IPS-NIHi7 (cell line): ENCODE data around the gene PCGF6.
"Not testable (repeated sequence)": the region's sequence is repeated elsewhere in the genome, so short reads cannot be mapped to it uniquely, and the experiment has no call there.

Source experiments
- DNase-seq: peaks from one replicate; pipeline ENCODE4 v3.0.0; 2012; ENCODE audit warnings: mixed read lengths; ENCODE audit errors: extremely low spot score

The PCGF6 gene

DNA sequence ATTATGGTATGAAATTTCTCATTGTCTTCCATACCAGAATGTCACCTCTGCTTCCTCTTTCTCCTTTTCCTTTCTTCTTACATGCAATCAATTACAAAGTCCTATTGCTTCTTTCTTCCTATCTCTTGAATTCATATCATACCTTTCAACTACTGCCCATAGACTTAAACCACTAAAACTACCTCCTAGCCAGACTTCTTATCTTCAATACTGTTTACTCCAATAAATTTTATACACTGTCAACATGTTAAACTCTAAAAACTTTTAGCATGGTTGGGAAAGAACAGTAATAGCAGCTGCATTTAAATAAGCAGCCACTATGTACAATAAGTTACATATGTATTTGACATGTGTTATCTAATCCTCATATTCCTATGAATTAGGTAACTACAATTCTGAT is 34.9 kb downstream of the PCGF6 start:
- no peak for DNase-seq

DNA sequence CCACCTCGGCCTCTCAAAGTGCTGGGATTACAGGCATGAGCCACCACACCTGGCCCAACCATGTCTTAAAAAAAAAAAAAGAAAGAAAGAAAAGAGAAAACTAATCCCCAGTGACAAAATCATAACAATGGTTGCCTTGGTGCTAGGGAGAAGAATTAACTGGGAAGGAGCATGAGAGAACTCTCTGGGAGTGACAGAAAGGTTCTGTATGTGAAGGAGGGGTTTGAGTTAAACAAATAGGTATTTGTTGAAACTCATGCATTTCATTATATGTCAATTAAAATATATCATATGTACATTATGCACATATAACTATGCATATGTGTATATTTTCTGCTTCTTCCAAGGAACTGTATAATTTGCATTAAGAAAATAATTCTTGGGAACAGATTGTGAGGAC is 40.7 kb downstream of the PCGF6 start:
- no peak for DNase-seq

DNA sequence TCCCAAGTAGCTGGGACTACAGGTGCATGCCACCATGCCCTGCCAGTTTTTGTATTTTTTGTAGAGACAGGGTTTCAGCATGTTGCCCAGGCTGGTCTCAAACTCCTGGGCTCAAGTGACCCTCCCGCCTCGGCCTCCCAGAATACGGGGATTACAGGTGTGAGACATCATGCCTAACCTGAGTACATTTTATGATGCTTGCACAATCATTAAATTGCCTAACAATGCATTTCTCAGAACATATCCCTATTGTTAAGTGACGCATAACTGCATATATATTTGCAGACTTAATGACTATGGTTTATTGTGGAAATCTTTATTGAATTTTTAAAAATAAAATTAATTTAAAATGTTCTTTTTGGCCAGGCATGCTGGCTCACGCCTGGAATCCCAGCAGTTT is 43.3 kb downstream of the PCGF6 start:
- DNase-seq = no peak

DNA sequence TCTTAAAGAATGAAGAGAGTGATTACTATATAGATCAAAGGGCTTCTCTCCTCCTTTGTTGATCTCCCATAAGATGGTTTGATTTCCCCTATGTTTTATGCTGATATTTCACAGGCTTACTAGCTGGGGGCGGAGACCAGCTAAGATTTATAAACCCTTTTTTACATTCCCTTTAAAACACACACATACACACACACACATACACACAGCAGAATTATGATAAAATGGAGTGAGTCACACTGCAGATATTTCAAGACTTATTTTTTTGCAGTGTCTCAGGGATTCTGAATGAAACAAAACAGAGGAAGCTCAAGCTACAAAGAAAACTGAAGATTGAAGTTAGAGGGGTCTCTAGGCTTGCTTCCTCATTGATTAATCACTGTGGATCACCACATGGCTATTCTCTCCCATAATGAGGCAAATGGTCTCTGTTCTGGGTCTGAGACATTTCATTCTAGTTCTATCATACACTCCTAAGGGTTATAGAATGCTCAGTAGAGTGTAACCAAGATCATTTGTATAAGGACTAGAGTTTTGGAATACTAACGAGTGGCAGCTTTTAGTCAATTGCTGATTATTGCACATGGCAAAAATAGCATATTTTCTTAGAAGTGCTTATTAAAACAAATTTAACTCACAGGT is 55.4 kb downstream of the PCGF6 start:
- DNase-seq = no peak

DNA sequence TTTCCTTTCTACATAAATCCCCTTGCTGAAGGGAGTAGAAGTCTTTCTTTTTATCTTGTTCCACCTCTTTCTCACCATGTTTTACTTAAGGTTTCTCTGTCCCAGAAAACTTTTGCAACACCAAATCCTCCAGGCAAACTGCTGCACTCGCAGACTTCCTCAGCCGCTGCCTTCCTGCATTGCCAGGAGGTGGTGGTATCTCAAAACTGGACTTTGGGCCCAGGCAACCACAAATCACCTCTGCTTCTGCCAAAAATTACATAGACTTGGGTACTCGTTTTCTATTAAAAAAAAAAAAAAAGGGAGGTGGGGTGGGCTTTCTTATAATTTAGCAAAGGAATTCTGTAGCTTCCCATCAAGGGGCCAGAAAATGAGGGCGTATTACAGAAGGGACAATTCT is 59.4 kb downstream of the PCGF6 start:
- DNase-seq = no peak

DNA sequence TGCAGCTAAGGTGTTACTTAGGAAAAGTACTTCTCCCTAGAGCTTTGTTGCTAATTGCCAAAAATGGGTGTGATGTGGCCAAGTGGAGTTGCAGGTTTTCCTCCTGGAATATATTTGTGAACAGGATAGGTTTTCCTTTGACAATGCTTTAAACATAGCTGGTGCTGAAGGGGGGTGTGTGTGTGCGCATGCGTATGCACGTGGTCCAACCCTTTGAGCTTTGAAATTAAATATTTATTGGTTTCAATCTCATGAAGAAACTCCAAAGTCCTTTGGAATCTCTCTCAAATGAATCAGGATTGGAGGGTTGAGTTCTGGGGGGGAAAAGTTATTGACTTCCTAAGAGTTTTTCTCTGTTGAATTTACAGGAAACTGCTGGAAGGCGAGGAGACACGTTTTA is 62.9 kb downstream of the PCGF6 start:
- no peak for DNase-seq

DNA sequence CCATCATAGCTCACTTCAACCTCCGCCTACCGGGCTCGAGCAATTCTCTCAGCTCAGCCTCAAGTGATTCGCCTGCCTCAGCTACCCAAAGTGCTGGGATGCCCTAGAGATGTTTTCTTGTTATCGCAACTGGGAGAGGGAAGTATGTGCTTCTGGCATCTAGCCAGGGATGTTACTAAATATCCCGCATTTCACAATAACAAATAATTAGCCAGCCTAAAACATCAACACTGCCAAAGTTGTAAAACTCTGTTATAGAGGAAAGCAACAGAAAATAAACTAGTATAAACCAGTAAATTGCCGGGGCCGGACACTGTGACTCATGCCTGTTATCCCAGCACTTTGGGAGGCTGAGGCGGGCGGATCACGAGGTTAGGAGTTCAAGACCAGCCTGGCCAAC is 66.8 kb downstream of the PCGF6 start:
- no peak for DNase-seq

DNA sequence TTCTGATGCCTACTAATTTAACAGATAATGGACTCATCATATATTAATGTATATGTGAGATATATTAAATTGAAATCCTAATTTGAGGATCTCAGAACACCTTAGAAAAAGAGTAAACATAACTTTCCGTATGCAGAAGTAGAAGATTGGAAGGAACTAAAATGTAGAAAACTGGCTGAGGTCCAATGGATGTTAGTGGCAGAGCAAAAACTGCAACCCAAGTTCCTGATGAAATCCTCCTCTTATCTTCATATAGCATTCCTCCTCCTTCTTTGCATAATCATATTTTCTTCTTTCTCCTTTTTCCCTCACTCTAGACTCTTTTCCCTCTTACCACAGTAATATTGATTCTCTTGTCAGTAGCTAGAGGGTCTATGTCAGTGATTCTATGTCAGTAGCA is 68.0 kb downstream of the PCGF6 start:
- no peak for DNase-seq

DNA sequence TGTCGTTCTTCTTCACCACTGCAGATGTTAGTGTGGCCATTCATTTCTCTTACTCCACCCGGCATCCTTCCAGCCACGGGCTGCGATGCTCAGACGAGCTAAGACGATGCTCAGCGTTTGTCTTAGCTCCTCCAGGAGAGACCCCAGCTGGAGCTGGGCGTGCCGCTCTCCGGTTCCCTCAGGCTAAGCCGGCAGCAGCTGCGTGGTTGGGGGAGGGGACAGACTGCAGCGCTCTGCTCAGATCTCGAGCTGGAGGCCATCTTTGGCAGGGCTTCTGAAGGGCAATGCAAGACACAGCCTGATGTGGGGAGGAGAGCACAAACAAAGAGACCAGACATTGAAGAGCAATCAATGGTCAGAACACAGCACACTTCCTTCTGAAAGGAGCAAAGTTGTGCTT is 69.2 kb downstream of the PCGF6 start:
- DNase-seq = peak; percentile 91

DNA sequence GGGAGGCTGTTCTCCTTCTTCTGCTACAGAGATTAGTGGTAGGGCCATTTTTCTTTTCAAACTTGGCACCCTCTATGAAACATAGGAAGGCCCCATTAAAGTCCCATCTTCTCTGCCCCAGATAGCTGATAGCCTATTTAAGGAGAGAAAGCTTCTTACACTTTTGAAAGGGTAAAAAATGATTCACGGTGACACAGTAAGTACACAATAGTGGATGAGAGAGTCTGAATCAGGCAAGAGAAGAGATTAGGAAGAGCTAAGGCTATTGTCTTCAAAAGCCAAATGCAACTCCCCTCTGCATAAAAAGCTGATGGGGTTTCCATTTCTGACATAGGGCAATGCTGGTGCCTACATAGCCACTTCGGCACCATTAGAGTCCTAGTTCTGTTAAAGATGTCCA is 70.4 kb downstream of the PCGF6 start:
- no peak for DNase-seq

DNA sequence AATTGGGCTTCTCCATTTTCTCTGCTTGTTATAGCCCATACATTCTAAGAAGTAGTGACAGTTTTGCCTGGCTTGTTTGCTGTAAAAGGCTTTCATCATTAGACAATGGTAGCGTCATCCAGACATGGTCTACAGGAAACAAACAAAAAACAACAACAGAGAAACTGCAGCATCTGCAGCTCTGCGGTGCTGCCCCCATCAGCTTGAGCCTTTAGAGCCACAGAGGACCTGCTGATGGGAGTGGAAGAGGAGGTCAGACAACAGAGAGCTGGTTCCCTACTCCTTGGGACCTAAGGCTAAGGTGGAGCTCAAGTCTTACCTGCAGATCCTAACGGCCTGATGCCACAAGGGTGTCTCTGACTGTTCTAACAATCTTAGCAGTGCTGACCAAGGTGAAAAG is 70.9 kb downstream of the PCGF6 start:
- no peak for DNase-seq

DNA sequence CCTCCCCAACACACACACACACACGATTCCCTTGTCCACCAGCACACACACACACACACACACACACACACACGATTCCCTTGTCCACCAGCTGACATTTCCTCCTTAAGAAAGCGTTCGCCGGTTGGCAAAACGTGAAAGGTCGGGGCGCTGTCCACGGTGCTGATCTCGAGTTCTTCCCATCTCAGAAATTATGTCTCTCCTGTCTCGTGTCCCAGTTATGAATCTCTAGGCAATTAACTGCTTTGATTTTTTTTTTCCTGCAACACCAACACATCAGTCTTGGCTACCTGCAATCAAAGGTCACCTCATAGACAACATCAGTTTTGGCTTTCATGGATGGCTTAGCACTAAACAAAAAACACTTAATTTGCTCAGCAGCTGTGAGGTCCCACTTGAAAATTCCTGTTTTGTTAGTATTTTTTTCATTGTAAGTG is 72.1 kb downstream of the PCGF6 start:
- DNase-seq = peak; percentile 55

DNA sequence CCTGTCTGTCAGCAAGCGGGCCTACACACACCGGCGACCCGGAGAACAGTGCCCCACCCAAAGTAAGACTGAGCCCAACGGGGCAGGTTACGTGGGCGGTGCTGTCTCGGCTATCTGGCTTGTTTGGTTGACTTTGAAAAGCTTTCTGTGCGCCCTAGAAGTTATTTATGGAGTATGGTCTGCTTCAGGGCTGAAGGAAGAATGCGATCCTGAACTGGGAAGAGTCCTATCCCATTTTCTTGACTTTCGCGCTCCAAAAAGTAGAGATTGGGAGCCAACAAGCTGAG is 72.5 kb downstream of the PCGF6 start:
- DNase-seq = no peak

DNA sequence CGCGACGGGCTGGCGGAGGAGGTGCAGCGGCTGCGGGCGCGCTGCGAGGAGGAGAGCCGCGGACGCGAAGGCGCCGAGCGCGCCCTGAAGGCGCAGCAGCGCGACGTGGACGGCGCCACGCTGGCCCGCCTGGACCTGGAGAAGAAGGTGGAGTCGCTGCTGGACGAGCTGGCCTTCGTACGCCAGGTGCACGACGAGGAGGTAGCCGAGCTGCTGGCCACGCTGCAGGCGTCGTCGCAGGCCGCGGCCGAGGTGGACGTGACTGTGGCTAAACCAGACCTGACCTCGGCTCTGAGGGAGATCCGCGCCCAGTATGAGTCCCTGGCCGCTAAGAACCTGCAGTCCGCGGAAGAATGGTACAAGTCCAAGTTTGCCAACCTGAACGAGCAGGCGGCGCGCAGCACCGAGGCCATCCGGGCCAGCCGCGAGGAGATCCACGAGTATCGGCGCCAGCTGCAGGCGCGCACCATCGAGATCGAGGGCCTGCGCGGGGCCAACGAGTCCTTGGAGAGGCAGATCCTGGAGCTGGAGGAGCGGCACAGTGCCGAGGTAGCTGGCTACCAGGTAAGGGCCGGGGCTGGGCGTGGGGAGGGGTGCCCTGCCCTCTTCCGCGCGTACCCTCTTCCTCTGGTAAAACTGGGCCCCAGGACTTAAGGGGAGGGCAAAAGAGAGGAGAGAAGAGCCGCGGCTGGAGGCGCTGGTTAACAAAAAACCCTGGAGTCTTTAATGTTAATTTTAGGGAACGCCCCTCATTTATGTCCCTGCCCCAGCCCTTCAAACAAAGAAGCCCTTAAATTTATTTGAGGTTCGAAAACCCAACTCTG is 73.0 kb downstream of the PCGF6 start:
- DNase-seq = peak; percentile 19

DNA sequence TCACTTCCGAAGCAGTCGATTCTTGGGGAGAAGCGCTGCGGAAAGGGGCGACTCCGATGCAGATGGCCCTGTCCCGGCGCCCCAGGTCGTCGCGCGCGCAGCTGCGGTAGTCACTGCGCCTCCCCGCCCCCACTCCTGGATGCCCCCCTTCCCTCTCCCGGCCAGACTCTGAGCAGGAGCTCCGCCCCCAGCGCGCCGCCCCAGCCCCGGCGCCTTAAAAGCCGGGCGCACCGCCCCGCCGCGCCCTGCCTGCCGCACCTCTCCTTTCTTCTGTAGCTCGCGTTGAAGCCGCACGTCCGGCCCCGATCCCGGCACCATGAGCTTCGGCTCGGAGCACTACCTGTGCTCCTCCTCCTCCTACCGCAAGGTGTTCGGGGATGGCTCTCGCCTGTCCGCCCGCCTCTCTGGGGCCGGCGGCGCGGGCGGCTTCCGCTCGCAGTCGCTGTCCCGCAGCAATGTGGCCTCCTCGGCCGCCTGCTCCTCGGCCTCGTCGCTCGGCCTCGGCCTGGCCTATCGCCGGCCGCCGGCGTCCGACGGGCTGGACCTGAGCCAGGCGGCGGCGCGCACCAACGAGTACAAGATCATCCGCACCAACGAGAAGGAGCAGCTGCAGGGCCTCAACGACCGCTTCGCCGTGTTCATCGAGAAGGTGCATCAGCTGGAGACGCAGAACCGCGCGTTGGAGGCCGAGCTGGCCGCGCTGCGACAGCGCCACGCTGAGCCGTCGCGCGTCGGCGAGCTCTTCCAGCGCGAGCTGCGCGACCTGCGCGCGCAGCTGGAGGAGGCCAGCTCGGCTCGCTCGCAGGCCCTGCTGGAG is 73.8 kb downstream of the PCGF6 start, which contains the start of gene INA:
Gene INA (plus strand): TSS at position 243 of the 817 bp plus-strand sequence. CDS start 74 bp downstream, at position 317.
- DNase-seq = peak; percentile 75

DNA sequence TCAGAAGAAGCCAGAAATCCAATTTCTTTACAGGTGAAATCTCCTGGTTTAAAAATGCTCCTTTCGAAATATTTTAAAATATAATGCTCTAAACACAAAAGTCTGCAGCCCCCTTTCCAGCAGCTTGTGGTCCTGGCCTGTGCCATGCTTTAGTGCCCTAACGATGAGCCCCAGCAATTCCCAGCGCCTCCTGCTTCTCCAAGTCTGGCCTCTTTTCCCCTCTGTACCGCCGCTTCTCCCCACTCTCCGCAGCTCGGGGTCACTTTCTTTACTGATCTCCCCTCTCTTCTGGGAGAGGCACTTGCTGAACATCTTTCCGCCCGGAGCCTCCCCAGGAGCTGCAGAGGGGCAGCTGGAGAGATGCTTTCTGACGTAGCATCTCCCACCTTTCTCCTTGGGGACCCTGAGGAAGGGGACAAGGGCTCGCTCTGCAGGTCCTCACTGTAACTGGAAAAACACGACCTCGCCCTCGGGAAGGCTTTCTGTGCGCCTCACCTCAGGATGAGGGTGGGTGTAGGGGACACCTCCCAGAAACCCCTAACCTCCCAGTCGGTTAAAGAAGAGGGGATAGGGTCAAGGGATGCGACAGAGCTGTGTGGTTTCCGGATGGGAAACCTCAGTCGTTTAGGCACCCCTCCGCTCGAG is 74.6 kb downstream of the PCGF6 start:
- DNase-seq = no peak

DNA sequence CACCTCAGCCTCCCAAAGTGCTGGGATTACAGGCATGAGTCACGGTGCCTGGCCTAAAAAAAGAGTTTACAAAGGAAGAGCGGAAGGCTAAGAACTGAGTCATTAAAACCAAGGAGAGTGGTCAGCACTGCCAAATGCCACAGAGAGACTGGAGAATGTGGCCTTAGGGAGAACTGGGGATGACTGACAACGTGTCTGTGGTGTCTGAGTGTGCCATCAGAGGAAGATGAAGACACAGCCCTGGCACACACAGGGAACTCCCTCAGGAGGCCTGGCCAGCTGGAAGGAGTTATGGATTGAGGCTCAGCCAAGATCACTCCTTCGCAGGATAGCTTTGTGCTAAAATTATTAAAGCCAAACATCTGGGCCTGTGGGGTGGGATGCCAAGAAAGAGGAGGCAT is 77.9 kb downstream of the PCGF6 start:
- peak; percentile 35 for DNase-seq

DNA sequence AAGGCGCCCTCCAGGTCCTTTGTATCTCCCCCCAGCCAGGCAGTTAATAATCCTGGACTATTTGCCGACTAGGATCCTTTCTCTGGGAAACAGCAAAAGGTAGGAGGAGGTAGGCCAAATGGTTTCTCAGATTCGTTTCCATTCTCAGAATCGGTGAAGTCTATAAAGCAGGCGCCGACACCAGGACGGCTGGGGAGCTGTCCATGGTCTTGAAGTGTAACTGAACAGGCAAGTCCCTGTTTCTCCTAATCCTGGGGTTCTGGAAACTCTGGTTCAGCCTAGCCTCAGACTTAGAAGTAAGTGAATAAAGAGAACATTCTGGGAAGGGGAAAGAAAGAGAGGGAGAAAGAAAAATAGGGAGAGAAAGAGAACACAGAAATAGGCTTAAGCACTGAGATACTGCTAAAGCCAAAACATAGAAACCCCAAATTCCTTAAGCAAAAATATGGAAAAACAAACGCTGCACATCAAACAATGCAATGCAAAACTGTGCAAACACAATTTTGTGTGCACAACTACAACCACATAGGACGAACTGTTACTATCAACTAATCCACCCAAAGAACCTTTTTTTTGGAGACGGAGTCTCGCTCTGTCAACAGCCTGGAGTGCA is 85.1 kb downstream of the PCGF6 start:
- peak; percentile 79 for DNase-seq

DNA sequence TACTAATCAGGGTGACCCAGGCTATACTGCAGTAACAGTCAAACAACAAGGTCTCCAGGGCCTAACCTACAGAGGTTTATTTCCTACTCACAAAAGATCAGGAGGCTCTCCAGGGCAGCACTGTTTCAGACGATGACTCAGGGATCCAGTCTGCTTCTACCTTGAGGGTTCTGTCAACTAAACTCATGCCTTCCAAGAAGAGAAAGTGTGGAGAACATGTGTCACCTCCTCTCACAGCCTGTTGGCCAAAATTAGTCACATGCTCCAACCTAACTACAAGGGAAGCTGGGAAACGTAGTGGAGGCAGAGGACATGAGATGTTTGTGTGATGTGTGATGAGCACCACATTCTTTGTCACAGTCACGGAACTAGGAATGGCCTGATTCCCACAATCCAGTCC is 88.7 kb downstream of the PCGF6 start:
- DNase-seq = no peak

DNA sequence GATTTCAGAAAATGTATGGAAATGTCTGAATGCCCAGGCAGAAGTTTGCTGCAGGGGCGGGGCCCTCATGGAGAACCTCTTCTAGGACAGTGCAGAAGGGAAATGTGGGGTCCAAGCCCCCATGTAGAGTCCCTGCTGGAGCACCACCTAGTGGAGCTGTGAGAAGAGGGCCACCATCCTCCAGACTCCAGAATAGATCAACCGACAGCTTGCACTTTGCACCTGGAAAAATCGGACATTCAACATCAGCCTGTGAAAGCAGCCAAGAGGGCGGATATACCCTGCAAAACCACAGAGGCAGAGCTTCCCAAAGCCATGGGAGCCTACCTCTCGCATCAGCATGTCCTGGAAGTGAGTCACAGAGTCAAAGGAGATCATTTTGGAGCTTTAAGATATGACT is 91.0 kb downstream of the PCGF6 start:
- DNase-seq = no peak

DNA sequence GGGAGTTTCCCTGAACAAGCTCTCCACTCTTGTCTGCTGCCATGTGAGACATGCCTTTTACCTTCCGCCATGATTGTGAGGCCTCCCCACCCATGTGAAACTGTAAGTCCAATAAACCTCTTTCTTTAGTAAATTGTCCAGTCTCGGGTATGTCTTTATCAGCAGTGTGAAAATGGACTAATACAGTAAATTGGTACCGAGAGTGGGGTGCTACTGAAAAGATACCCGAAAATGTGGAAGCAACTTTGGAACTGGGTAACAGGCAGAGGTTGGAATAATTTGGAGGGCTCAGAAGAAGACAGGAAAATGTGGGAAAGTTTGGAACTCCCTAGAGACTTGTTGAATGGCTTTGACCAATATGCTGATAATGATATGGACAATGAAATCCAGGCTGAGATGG is 92.0 kb downstream of the PCGF6 start:
- DNase-seq = not testable (repeated sequence)

DNA sequence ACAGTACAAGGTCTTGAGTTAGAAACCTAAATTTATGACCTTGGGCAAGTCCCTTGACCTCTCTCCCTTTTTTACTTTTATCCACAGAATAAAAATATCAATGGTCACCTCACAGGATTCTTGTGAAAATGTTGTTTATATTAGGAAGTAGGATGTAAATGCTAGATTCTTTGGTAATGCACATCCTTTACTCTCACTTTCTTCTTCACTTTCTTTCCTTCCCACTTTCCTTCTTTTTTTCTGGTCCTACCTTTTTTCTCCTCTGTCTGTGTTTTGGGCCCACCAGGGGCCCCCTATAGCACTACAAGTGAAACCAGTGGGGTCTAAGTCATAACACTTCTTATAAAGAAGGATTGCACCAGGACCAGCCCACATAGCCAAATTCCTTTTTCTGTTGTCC is 93.1 kb downstream of the PCGF6 start:
- no peak for DNase-seq
